ENCODE data around the gene APOBEC3G. TPM values are rescaled to one million over a fixed set of nuclear protein-coding genes. Genes with fewer than 3 reads are reported as not detected.

Gene APOBEC3G
- total RNA-seq, 1 donor from 2014 or later = 9.3 TPM

GRCh38 chr22:39088685-39089032 is 11.6 kb downstream of the APOBEC3G start:
- Histone ChIP-seq H3K9me3 (no peaks in the 10 kb centered on the region), H3K36me3 (no peaks in the 10 kb centered on the region), H3K27ac (no peak overlapping the region), H3K27me3 (no peaks in the 10 kb centered on the region), H3K4me3 (no peak overlapping the region), H3K4me1 (no peaks in the 10 kb centered on the region)
- no peak for DNase-seq (ENCODE audit: low spot score in 2 of 2)
- TF ChIP-seq CTCF (IDR thresholded peaks at IDR 0.05) = no peak
- intact Hi-C loops (cut with DNase I) = no loop called here

GRCh38 chr22:39089928-39090327 is 12.9 kb downstream of the APOBEC3G start:
- Histone ChIP-seq H3K27me3 (no peaks in the 10 kb centered on the region), H3K9me3 (no peaks in the 10 kb centered on the region), H3K27ac (no peak overlapping the region), H3K4me1 (no peaks in the 10 kb centered on the region), H3K36me3 (no peaks in the 10 kb centered on the region), H3K4me3 (no peak overlapping the region)
- intact Hi-C loops (cut with DNase I) = no loop called here
- TF ChIP-seq CTCF (IDR thresholded peaks at IDR 0.05) = no peak
- no peak for DNase-seq (ENCODE audit: low spot score in 2 of 2)

- Histone ChIP-seq H3K36me3 (no peaks in the 10 kb centered on the region), H3K27me3 (no peaks in the 10 kb centered on the region), H3K27ac (no peak overlapping the region), H3K9me3 (no peaks in the 10 kb centered on the region), H3K4me3 (no peak overlapping the region), H3K4me1 (no peaks in the 10 kb centered on the region)
- intact Hi-C loops (cut with DNase I) = no loop called here
- no peak for TF ChIP-seq CTCF (IDR thresholded peaks at IDR 0.05)
- DNase-seq (ENCODE audit: low spot score in 2 of 2) = peak; percentile 28 to 71
Measured at GRCh38 chr22:39090426-39091064, 13.5 kb downstream of the APOBEC3G start.

- H3K4me3 ChIP-seq = no peak overlapping the region
- no peaks in the 10 kb centered on the region for H3K9me3 ChIP-seq
- intact Hi-C loops (cut with DNase I) = no loop called here
- no peaks in the 10 kb centered on the region for H3K4me1 ChIP-seq
- H3K36me3 ChIP-seq = no peaks in the 10 kb centered on the region
- no peak overlapping the region for H3K27ac ChIP-seq
- TF ChIP-seq CTCF (IDR thresholded peaks at IDR 0.05) = no peak
- no peak for DNase-seq (ENCODE audit: low spot score in 2 of 2)
- no peaks in the 10 kb centered on the region for H3K27me3 ChIP-seq
Measured at GRCh38 chr22:39091126-39092081, 14.3 kb downstream of the APOBEC3G start.

GRCh38 chr22:39092111-39092862 is 15.2 kb downstream of the APOBEC3G start:
- no peak for DNase-seq (ENCODE audit: low spot score in 2 of 2)
- Histone ChIP-seq H3K4me3 (no peak overlapping the region), H3K36me3 (no peaks in the 10 kb centered on the region), H3K4me1 (no peaks in the 10 kb centered on the region), H3K27me3 (no peaks in the 10 kb centered on the region), H3K27ac (no peak overlapping the region), H3K9me3 (no peaks in the 10 kb centered on the region)
- intact Hi-C loops (cut with DNase I) = no loop called here
- no peak for TF ChIP-seq CTCF (IDR thresholded peaks at IDR 0.05)

Data from ascending aorta (tissue), 2 donors.